HG03095 (cell line): ENCODE data around the gene UGT1A4.
"Not testable (repeated sequence)": the region's sequence is repeated elsewhere in the genome, so short reads cannot be mapped to it uniquely, and the experiment has no call there.

Experiments
- ATAC-seq: cut with Tn5 transposase; IDR thresholded peaks from one replicate; pipeline ENCODE4 v1.9.1; 2021; ENCODE audit warnings: moderate library complexity; ENCODE audit not compliant: unreplicated experiment

The UGT1A4 gene

GRCh38 chr2:233746475-233747282, 28.1 kb downstream of the UGT1A4 start:
- no peak for ATAC-seq

DNA sequence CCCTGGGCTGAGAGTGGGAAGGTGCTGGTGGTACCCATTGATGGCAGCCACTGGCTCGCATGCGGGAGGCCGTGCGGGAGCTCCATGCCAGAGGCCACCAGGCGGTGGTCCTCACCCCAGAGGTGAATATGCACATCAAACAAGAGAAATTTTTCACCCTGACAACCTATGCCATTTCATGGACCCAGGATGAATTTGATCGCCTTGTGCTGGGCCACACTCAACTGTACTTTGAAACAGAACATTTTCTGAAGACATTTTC, 28.7 kb downstream of the UGT1A4 start:
- ATAC-seq: no peak

DNA sequence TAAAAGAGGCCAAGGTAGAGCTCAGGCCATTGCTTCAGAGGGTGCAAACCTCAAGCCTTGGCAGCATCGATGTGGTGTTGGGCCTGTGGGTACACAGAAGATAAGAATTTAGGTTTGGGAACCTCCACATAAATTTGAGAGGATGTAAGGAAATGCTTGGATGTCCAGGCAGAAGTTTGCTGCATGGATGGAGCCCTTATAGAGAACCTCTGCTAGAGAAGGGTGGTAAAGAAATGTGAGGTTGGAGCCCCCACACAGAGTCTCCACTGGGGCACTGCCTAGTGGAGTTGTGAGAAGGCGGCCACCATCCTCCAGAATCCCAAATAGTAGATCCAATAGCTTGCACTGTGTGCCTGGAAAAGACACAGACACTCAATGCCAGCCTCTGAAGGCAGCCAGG, 32.2 kb downstream of the UGT1A4 start:
- not testable (repeated sequence) for ATAC-seq

DNA sequence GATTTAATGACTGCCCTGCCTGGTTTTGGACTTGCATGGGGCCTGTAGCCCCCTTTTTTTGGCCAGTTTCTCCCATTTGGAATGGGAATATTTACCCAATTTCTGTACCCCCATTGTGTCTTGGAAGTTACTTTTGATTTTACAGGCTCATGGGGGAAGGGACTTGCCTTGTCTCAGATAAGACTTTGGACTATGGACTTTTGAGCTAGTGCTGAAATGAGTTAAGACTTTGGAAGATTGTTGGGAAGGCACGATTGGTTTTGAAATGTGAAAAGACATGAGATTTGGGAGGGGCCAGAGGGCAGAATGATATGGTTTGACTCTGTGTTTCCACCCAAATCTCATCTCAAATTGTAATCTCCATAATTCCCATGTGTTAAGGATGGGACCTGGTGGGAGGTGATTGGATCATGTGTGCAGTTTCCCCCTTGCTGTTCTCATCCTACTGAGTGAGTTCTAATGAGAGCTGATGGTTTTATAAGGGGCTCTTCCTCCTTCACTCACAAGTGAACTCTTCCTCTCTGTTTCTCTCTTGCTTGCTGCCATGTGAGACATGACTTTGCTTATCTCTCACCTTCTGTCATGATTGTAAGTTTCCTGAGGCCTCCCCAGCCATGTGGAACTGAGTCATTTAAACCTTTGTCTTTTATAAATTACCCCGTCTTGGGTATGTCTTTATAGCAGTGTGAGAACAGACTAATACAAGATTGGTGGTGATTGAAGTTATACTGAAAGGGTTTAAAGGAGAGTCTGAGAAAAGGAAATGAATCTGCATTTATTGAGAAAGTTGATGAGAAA, 32.9 kb downstream of the UGT1A4 start:
- ATAC-seq: not testable (repeated sequence)

- no peak for ATAC-seq
These were observed 36.5 kb downstream of the UGT1A4 start for GRCh38 chr2:233754872-233755611.

DNA sequence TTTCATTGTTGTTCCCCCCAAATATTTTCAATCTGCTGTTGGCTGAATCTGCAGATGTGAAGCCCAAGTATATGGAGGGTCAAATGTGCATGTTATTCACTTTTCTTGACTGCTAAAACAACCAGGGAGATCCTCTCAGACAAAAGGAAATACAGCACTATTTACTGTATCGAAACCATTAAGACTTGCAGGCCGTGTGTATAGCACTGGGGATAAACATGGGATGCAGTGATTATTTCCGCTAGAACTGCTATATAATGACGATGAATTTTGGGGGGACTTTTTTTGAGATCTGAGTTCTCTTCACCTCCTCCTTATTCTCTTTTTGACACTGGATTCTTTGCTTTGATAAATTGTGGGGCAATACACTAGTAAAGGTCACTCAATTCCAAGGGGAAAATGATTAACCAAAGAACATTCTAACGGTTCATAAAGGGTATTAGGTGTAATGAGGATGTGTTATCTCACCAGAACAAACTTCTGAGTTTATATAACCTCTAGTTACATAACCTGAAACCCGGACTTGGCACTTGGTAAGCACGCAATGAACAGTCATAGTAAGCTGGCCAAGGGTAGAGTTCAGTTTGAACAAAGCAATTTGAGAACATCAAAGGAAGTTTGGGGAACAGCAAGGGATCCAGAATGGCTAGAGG, 38.0 kb downstream of the UGT1A4 start:
- no peak for ATAC-seq

DNA sequence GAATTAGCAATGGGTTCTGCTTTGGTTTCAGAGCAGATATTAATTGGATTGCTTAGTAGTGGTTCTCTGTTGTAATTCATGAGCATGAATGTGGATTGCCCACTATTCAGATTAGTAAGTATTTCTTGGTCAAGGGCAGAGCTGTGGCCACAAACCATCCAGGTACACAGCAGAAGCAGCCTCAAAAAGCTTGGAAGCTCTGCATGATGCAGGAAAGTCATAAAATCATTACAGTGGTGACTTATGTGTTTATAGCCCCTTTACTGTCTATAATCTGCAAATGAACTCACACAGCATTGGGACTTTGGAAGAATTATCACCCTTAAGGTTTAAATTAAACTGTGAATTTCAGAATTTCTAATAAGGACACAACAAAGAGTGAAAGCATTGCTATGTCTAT, 39.6 kb downstream of the UGT1A4 start:
- no peak for ATAC-seq

GRCh38 chr2:233758849-233759248, 40.3 kb downstream of the UGT1A4 start:
- ATAC-seq: no peak

DNA sequence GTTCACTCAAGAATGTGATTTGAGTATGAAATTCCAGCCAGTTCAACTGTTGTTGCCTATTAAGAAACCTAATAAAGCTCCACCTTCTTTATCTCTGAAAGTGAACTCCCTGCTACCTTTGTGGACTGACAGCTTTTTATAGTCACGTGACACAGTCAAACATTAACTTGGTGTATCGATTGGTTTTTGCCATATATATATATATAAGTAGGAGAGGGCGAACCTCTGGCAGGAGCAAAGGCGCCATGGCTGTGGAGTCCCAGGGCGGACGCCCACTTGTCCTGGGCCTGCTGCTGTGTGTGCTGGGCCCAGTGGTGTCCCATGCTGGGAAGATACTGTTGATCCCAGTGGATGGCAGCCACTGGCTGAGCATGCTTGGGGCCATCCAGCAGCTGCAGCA, 41.5 kb downstream of the UGT1A4 start, which contains the start of gene UGT1A1:
UGT1A1 (plus strand) TSS at position 228 of the 400 bp plus-strand sequence; CDS start at position 246, 18 bp downstream.
- no peak for ATAC-seq

DNA sequence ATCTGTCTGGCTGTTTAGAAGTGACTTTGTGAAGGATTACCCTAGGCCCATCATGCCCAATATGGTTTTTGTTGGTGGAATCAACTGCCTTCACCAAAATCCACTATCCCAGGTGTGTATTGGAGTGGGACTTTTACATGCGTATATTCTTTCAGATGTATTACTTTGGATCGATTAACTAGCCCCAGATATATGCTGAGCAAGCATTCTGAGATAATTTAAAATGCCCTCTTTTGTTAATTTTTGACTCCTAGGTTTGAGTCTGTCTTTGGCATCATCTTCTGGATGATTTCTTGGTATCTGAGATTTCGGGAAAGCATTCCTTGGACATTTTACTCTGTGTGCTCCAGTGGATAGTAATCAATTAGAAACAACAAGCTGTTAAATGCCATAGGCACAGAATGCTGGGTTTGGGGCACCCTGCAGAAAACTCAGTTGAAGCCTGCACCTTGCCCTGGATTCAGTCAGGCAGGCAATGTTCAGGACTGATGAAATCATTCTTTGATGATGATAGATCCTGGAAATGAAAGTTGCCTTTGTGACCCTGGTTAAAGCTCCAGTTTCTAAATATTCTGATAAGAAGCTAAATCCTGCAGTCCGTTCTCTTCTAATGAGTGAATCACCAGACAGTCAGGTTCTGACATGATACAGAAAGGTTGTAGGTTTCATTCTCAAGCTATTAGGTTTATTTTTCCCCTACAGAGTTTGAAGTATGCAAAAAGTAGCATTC, 42.7 kb downstream of the UGT1A4 start:
- ATAC-seq: no peak

GRCh38 chr2:233764264-233764663, 45.7 kb downstream of the UGT1A4 start:
- no peak for ATAC-seq

DNA sequence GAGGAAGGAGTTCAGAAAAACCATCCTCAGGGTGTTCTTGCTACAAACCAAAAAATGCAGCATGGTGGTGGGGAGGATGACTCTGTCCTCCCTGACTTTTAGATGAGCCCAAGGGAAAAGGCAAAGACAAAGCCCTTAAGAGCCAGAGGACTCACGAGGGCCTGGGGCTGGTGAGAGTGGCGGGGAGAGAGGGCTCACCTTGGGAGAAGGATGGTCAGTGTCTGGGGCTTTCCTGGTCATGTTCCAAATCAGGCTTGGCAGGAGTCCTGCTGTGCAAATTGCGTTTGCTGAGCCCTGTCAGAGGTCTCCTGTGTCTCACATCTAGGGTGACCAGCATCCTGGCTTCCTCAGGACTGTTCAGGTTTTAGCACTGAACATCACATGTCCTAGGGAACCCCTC, 46.2 kb downstream of the UGT1A4 start:
- ATAC-seq: no peak

- ATAC-seq: no peak
These were observed 47.9 kb downstream of the UGT1A4 start for GRCh38 chr2:233766416-233766815.

GRCh38 chr2:233768076-233768475, 49.5 kb downstream of the UGT1A4 start:
- ATAC-seq: no peak

GRCh38 chr2:233769260-233769659, 50.7 kb downstream of the UGT1A4 start:
- ATAC-seq: no peak

- ATAC-seq: no peak
These were observed 53.6 kb downstream of the UGT1A4 start for GRCh38 chr2:233772153-233772552.

GRCh38 chr2:233772583-233772982, 54.0 kb downstream of the UGT1A4 start:
- ATAC-seq: no peak

GRCh38 chr2:233773854-233774253, 55.3 kb downstream of the UGT1A4 start:
- ATAC-seq: no peak

DNA sequence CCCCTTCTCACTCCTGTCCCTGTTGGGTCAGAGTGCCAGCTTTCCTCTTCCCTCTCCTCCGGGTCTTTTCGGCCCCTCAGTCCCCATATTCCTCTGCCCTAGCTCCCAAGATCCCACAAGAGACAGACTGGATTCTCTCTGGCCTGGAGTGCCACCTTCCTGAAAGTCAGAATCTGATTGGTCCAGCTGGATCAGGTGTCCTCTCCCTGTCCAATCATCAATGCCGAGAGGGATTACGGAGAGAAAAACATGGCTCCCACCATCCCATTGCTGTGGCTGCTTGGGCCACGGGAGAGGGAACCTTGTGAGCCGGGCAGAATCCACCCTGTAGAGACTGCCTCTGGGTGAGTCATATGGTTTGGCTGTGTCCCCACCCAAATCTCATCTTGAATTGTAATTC, 56.9 kb downstream of the UGT1A4 start:
- ATAC-seq: no peak

GRCh38 chr2:233778030-233778429, 59.5 kb downstream of the UGT1A4 start, which contains the start of gene MROH2A:
MROH2A (plus strand) TSS chr2:233778330; CDS start chr2:233779359, 1,029 bp downstream.
- no peak for ATAC-seq
